Measurements from ENCODE around the gene ZNF444.

DNA sequence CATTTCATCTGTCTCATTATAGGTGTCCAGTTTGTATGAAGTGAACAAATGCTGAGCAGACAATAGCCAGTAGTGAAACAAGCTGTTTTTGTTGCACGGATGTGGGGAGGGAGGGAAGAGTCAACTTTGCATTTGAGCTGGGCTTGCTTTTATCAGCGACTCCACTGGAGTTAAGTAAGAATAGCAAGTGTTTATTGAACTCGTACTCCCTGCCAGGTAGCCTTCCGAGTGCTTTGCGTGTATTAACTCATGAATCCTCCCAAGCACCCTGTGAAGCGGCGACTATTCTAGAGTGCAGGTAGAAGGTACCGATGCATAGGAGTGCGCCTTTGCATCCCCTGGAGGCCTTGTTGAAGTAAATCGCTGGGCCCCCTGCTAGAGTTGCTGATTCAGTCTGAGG is 4.7 kb upstream of the ZNF444 start:
- TF ChIP-seq, protein P1, sequence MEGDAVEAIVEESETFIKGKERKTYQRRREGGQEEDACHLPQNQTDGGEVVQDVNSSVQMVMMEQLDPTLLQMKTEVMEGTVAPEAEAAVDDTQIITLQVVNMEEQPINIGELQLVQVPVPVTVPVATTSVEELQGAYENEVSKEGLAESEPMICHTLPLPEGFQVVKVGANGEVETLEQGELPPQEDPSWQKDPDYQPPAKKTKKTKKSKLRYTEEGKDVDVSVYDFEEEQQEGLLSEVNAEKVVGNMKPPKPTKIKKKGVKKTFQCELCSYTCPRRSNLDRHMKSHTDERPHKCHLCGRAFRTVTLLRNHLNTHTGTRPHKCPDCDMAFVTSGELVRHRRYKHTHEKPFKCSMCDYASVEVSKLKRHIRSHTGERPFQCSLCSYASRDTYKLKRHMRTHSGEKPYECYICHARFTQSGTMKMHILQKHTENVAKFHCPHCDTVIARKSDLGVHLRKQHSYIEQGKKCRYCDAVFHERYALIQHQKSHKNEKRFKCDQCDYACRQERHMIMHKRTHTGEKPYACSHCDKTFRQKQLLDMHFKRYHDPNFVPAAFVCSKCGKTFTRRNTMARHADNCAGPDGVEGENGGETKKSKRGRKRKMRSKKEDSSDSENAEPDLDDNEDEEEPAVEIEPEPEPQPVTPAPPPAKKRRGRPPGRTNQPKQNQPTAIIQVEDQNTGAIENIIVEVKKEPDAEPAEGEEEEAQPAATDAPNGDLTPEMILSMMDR (IDR thresholded peaks at IDR 0.05): no peak
- TF ChIP-seq, protein P2, sequence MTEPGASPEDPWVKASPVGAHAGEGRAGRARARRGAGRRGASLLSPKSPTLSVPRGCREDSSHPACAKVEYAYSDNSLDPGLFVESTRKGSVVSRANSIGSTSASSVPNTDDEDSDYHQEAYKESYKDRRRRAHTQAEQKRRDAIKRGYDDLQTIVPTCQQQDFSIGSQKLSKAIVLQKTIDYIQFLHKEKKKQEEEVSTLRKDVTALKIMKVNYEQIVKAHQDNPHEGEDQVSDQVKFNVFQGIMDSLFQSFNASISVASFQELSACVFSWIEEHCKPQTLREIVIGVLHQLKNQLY (CRISPR knock-in tag; IDR thresholded peaks at IDR 0.05): no peak
- no peak for TF ChIP-seq RELA (CRISPR knock-in tag; IDR thresholded peaks at IDR 0.05; ENCODE audit: borderline replicate concordance)
- no peak for TF ChIP-seq ZBTB43 (CRISPR knock-in tag; IDR thresholded peaks at IDR 0.05)
- no peak for TF ChIP-seq ZNF416 (CRISPR knock-in tag; IDR thresholded peaks at IDR 0.05)
- TF ChIP-seq MAX (CRISPR knock-in tag; IDR thresholded peaks at IDR 0.05): no peak
- TF ChIP-seq ZSCAN18 (CRISPR knock-in tag; IDR thresholded peaks at IDR 0.05): no peak
- no peak for TF ChIP-seq E2F4 (CRISPR knock-in tag; IDR thresholded peaks at IDR 0.05; ENCODE audit: borderline replicate concordance, low read depth)
